Uterus (tissue), 4 donors: ENCODE measurements around the gene BRF1. TPM values are rescaled to one million over a fixed set of nuclear protein-coding genes. Genes with fewer than 3 reads are reported as not detected.

Experiments used
- DNase-seq, 2 donors: peaks; one replicate each; pipeline ENCODE4 v3.0.0-alpha.2; 2019 to 2020
- H3K27ac ChIP-seq, 2 donors: fragments of 200-600 bp; sonication (generic); 1 replicate in 1 of 2; 2 replicates in 1 of 2; pipeline ENCODE4 v1.5.1; 2016 to 2018
- H3K27me3 ChIP-seq, 2 donors: fragments of 200-600 bp; sonication (generic); one replicate each; pipeline ENCODE4 v1.5.1; 2018 to 2019; ENCODE audit warnings: control low read depth in 1 of 2
- H3K36me3 ChIP-seq, 2 donors: fragments of 200-600 bp; sonication (generic); one replicate each; pipeline ENCODE4 v1.5.1; 2019; ENCODE audit warnings: control low read depth in 1 of 2
- H3K4me1 ChIP-seq, 2 donors: fragments of 200-600 bp; sonication (generic); one replicate each; pipeline ENCODE4 v1.5.1; 2018 to 2019; ENCODE audit warnings: control low read depth in 1 of 2
- H3K4me3 ChIP-seq, 2 donors: fragments of 200-600 bp; sonication (generic); 1 replicate in 1 of 2; 2 replicates in 1 of 2; pipeline ENCODE4 v1.5.1; 2018 to 2019; ENCODE audit warnings: mild to moderate bottlenecking in 1 of 2
- H3K9me3 ChIP-seq, 2 donors: fragments of 200-600 bp; sonication (generic); one replicate each; pipeline ENCODE4 v1.5.1; 2019; ENCODE audit warnings: control low read depth in 1 of 2
- POLR2A ChIP-seq, 2 donors: fragments of 450-650 bp; IDR thresholded peaks; one replicate each; pipeline ENCODE4 v1.6.1; 2016; ENCODE audit warnings: antibody characterized with exemption in 2 of 2, mild to moderate bottlenecking in 1 of 2, moderate library complexity in 1 of 2
- intact Hi-C: fragments of 100-400 bp; cut with DNase I; formaldehyde crosslinking; loops from one replicate; pipeline ENCODE4 v1.15.1; 2023; ENCODE audit warnings: low total_unique reads
- total RNA-seq, 4 donors: library from RNA; depleted of rRNA in 3 of 4; stranded (reverse); fragments of >200 nt in 3 of 4; gene quantifications; one replicate each; pipeline versions ENCODE4 v1.1.0 to v1.2.4, GENCODE V29; 2014 to 2023
- TF ChIP-seq, protein P1 (sequence below), 4 experiments: fragments of 200-600 bp in 2 of 4; fragments of 450-650 bp in 2 of 4; sonication (generic) in 2 of 4; IDR thresholded peaks; one replicate each; pipeline ENCODE4 v1.5.1; 2016 to 2019; ENCODE audit warnings: antibody characterized with exemption in 4 of 4, mild to moderate bottlenecking in 2 of 4, moderate library complexity in 1 of 4
- donor health status: DM: yes; HTN: yes; CAD: no.

BRF1 gene
- total RNA-seq, 4 donors from 2014 or later, result 9.7 to 77.7 (median 61.3) TPM

DNA sequence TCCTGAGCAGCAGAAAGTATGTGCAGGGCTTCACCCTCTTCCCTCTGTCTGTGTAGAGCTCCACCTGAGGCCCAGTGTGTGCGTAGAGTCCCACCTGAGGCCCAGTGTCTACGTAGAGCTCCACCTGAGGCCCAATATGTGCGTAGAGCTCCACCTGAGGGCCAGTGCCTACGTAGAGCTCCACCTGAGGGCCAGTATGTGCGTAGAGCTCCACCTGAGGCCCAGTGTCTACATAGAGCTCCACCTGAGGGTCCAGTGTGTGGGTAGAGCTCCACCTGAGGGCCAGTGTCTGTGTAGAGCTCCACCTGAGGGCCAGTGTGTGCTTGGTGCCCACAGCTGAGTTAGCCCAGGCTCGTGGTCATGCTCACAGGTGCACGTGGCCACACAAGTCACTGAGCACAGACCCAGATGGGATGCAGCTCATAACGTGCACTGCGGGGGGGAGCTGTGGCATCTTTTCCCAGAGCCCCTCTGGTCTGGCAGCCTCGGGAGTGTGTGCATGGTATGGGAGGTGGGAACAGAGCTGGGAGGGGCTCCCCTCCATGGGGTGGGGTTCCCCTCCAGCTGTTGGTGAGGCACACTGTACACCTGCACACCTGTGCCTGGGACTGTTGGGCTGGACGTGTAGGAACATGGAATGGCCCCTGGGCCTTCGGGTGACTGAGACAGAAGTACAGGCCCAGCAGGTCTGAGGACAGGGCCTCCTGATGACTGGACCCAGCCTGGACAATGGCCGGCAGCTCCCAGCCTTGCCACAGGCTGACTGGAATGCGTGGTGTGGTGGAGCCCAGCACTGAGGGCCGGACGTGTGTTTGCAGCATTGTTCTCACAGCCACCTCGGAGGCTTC, 33.8 kb upstream of the BRF1 start:
- DNase-seq, result no peak
- intact Hi-C loops, result no loop called here

DNA sequence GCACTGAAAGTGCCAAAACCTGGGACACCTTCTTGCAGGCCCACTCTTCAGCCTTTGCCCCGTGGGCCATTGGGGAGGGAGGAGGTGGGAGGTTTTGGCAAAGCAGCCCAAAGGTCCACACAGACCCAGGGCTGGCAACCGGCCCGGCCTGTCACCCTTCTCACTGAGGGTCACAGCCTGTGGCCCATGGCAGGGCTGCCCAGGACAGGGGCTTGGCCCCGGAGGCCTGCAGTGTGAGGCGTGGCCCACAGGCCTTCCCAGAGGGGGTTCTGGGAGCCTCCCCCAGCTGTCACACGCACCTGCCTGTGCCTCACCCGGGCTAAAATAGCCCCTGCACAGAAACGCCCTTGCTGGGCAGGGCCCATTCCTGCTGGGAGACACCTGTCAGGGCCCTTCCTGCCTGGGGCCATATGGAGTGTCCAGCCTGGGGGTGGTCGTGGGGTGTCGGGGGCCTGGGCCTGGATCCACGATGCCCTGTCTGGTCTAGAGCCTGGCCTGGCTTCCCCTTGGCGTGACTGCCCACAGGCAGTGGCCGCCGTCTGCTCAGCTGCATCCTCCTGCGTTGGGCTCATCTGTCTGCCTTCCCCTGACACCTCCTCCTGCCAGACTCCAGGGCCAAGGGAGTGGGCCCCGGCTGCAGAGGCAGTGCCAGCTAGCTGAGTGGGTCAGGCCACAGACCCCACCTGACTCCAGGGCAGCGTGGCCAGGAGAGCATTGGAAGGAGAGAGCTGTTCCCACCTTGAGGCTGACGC, 33.0 kb upstream of the BRF1 start:
- no peak for DNase-seq
- no peak overlapping the region for H3K4me3 ChIP-seq
- H3K36me3 ChIP-seq, result no peaks in the 10 kb centered on the region
- no peaks in the 10 kb centered on the region for H3K9me3 ChIP-seq
- intact Hi-C loops, result no loop called here
- peaks cover 0 to 9% of the 10 kb centered on the region in 2 donors for H3K4me1 ChIP-seq
- H3K27me3 ChIP-seq, result no peaks in the 10 kb centered on the region
- H3K27ac ChIP-seq, result no peak overlapping the region
- no peak for TF ChIP-seq POLR2A (IDR thresholded peaks at IDR 0.05)
- TF ChIP-seq, protein P1, sequence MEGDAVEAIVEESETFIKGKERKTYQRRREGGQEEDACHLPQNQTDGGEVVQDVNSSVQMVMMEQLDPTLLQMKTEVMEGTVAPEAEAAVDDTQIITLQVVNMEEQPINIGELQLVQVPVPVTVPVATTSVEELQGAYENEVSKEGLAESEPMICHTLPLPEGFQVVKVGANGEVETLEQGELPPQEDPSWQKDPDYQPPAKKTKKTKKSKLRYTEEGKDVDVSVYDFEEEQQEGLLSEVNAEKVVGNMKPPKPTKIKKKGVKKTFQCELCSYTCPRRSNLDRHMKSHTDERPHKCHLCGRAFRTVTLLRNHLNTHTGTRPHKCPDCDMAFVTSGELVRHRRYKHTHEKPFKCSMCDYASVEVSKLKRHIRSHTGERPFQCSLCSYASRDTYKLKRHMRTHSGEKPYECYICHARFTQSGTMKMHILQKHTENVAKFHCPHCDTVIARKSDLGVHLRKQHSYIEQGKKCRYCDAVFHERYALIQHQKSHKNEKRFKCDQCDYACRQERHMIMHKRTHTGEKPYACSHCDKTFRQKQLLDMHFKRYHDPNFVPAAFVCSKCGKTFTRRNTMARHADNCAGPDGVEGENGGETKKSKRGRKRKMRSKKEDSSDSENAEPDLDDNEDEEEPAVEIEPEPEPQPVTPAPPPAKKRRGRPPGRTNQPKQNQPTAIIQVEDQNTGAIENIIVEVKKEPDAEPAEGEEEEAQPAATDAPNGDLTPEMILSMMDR (IDR thresholded peaks at IDR 0.05), result no peak

More for the DNA sequence above, 33.8 kb upstream of the BRF1 start:
- Histone ChIP-seq H3K9me3 (no peaks in the 10 kb centered on the region), H3K36me3 (no peaks in the 10 kb centered on the region), H3K27me3 (no peaks in the 10 kb centered on the region), H3K27ac (no peak overlapping the region), H3K4me1 (peaks cover 0 to 9% of the 10 kb centered on the region in 2 donors), H3K4me3 (no peak overlapping the region)
- TF ChIP-seq, protein P1 (IDR thresholded peaks at IDR 0.05), result no peak
- TF ChIP-seq POLR2A (IDR thresholded peaks at IDR 0.05), result no peak

DNA sequence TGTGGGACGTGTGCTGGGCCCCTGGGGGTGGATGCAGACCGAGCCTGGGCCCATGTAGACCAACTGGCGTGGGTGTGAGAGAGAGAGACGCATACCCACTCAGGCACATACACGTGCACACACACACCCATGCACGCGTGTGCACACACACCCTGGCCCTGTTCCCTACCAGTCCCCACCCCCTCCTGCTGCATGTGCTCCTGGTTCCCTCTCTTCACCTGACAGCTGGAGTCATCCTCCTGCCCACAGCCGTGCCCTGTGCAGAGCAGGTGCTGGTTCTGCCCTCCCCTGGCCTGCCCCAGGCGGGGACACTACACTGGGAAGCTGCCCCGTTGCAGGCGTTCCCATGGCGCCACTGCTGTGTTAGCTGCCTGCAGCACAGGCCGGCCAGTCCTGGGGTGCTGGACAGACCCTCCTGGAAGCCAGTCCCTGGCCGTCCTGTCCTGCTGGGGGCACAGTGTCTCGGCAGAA, 32.3 kb upstream of the BRF1 start:
- no peak overlapping the region for H3K27ac ChIP-seq
- H3K4me1 ChIP-seq, result peaks cover 0 to 9% of the 10 kb centered on the region in 2 donors
- no peaks in the 10 kb centered on the region for H3K36me3 ChIP-seq
- no peak overlapping the region for H3K4me3 ChIP-seq
- H3K27me3 ChIP-seq, result no peaks in the 10 kb centered on the region
- intact Hi-C loops, result no loop called here
- no peaks in the 10 kb centered on the region for H3K9me3 ChIP-seq
- DNase-seq, result no peak
- TF ChIP-seq, protein P1 (IDR thresholded peaks at IDR 0.05), result no peak
- no peak for TF ChIP-seq POLR2A (IDR thresholded peaks at IDR 0.05)

DNA sequence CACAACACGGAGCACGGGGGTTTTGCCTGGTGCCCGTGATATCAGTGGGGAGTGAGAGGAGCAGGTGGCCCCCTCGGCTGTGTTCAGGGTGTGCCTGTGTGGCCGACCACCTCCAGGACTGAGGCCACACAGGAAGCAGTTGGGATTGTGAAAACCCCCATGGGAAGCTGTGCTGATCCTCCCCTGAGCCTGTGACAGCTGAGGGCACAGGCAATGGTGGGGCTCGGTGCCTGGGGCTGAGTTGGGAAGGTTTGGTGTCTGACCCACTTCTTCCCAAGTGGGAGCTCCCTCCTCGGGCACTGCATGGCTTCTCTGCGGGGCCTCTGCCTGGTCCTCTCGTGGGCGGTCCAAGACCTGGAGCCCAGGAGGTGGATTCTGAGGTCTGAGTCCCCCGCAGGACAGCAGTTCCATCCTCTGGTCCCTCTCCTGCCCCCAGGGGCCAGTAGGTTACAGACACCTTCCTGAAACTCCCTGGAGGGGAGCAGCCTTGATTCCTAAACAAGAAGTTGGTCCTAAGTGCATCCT, 31.6 kb upstream of the BRF1 start:
- peaks cover 0 to 9% of the 10 kb centered on the region in 2 donors for H3K4me1 ChIP-seq
- H3K4me3 ChIP-seq, result no peak overlapping the region
- no peaks in the 10 kb centered on the region for H3K27me3 ChIP-seq
- intact Hi-C loops, result no loop called here
- no peak overlapping the region for H3K27ac ChIP-seq
- TF ChIP-seq POLR2A (IDR thresholded peaks at IDR 0.05), result no peak
- TF ChIP-seq, protein P1 (IDR thresholded peaks at IDR 0.05), result no peak
- no peaks in the 10 kb centered on the region for H3K9me3 ChIP-seq
- no peaks in the 10 kb centered on the region for H3K36me3 ChIP-seq
- no peak for DNase-seq
